NK-92 treated with Interleukin-12 subunit alpha and Interleukin-12 subunit beta, amount 100 ng/mL, for 24 hours (cell line): ENCODE data around the gene SERAC1.

Experiments
- DNase-seq: peaks from one replicate; lab custom pipeline; 2025; lab: John Stamatoyannopoulos, UW

The SERAC1 gene

GRCh38 chr6:158076548-158076947 lies 91.5 kb downstream of the SERAC1 start:
- DNase-seq: no peak

GRCh38 chr6:158073776-158074175 lies 94.3 kb downstream of the SERAC1 start:
- no peak for DNase-seq

GRCh38 chr6:158072083-158072721 lies 95.9 kb downstream of the SERAC1 start:
- peak; percentile 29 for DNase-seq

- DNase-seq: no peak
Observed at GRCh38 chr6:158071121-158072082, 96.7 kb downstream of the SERAC1 start.

- DNase-seq: no peak
Observed at GRCh38 chr6:158070513-158070912, 97.5 kb downstream of the SERAC1 start.

GRCh38 chr6:158069800-158070195 lies 98.3 kb downstream of the SERAC1 start:
- DNase-seq: no peak

GRCh38 chr6:158068893-158069799 lies 98.9 kb downstream of the SERAC1 start:
- DNase-seq: peak; percentile 31

GRCh38 chr6:158068156-158068892 lies 99.7 kb downstream of the SERAC1 start:
- DNase-seq: no peak

- no peak for DNase-seq
Observed at GRCh38 chr6:158067436-158068015, 100.5 kb downstream of the SERAC1 start.

- no peak for DNase-seq
Observed at GRCh38 chr6:158066136-158066781, 101.8 kb downstream of the SERAC1 start.

GRCh38 chr6:158064725-158065251 lies 103.3 kb downstream of the SERAC1 start:
- DNase-seq: no peak

GRCh38 chr6:158063736-158064135 lies 104.3 kb downstream of the SERAC1 start:
- DNase-seq: no peak

GRCh38 chr6:158061709-158062461 lies 106.2 kb downstream of the SERAC1 start:
- no peak for DNase-seq

GRCh38 chr6:158061361-158061708 lies 106.7 kb downstream of the SERAC1 start:
- no peak for DNase-seq

- DNase-seq: no peak
Observed at GRCh38 chr6:158060455-158061360, 107.4 kb downstream of the SERAC1 start.
